Hepatocyte (in vitro differentiated cells): Measurements from ENCODE around the gene IL2RG.

ENCODE experiments used
- CTCF ChIP-seq: fragments of 200-600 bp; sonication (generic); IDR thresholded peaks from 2 replicates; pipeline ENCODE4 v1.5.1; 2016; ENCODE audit warnings: antibody characterized with exemption, mild to moderate bottlenecking; ENCODE audit not compliant: poor library complexity
- EZH2 ChIP-seq: fragments of 200-600 bp; sonication (generic); IDR thresholded peaks from 2 replicates; pipeline ENCODE4 v1.6.1; 2016; ENCODE audit warnings: antibody characterized with exemption, mild to moderate bottlenecking, borderline replicate concordance

- TF ChIP-seq CTCF, result no peak
- TF ChIP-seq EZH2, result no peak
These were observed 11.6 kb downstream of the IL2RG start for GRCh38 chrX:71099736-71100135.
